Central memory CD8-positive, alpha-beta T cell (primary cell): ENCODE measurements around the gene GAN.

Experiments used
- ATAC-seq: fragments of 150-1000 bp; cut with Tn5 transposase; replicated peaks from 2 replicates; pipeline ENCODE4 v1.10.0; 2022; ENCODE audit warnings: mild to moderate bottlenecking, moderate FRiP score, moderate number of reproducible peaks; ENCODE audit not compliant: poor library complexity, severe bottlenecking; ENCODE audit errors: extremely low read depth
- DNase-seq, 2 donors: peaks; one replicate each; pipeline ENCODE4 v3.0.0; 2021; ENCODE audit warnings: low spot score in 2 of 2
- H3K27ac Mint-ChIP-seq: one replicate; pipeline ENCODE4 v1.8.0; 2022; ENCODE audit warnings: low read depth, mild to moderate bottlenecking, moderate library complexity, mixed read lengths
- H3K27me3 Mint-ChIP-seq: one replicate; pipeline ENCODE4 v1.8.0; 2022; ENCODE audit warnings: mixed read lengths
- H3K36me3 Mint-ChIP-seq: one replicate; pipeline ENCODE4 v1.8.0; 2022; ENCODE audit warnings: mild to moderate bottlenecking, moderate library complexity, mixed read lengths; ENCODE audit not compliant: insufficient read depth
- H3K4me1 Mint-ChIP-seq: one replicate; pipeline ENCODE4 v1.8.0; 2022; ENCODE audit warnings: mixed read lengths
- H3K4me3 Mint-ChIP-seq: one replicate; pipeline ENCODE4 v1.8.0; 2022; ENCODE audit warnings: mild to moderate bottlenecking, moderate library complexity, mixed read lengths
- H3K9me3 Mint-ChIP-seq: one replicate; pipeline ENCODE4 v1.8.0; 2022; ENCODE audit warnings: mixed read lengths

The GAN gene

DNA sequence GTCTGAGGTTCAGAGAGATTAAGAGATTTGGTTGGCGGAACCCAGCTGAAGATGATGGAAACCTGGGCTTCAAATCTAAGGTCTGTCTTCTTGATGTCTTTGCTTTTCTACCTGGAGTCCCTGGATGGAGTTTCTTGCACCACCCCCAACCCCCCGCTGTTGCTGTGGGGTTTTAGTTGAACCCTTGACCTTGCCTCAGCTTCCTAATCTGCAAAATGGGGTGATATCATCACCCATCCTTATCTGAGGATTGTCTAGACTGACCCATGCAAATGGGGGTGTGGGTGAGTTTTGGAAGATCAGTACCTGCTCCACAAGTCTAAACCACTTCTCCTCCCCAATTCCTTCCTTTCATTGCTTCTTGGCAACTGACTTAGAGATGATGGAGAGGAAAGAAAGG is 120.8 kb downstream of the GAN start:
- DNase-seq (no peak), ATAC-seq (no peak)
- Mint-ChIP-seq H3K27me3 (no peaks in the 10 kb centered on the region), H3K4me3 (no peak overlapping the region), H3K27ac (no peak overlapping the region), H3K4me1 (peaks cover 15% of the 10 kb centered on the region), H3K36me3 (peaks cover 1% of the 10 kb centered on the region), H3K9me3 (no peaks in the 10 kb centered on the region)

DNA sequence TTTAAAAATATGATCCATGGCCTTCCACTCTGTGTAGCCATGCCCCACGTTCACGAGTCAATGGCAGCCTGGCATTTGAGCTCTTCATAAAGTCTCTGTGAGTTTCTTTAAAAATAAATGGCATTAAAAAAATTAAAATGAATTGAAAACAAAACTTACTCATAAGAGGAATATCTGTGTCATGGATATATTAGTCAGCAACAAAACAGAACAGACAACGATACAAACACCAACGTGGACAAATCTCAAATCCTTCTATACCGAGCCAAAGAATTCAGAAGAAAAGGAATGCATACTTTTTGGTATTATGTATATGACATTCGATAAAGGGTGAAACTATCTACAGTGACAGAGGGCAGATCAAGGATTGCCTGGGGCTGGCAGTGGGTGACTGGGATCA is 121.6 kb downstream of the GAN start:
- peaks cover 15% of the 10 kb centered on the region for H3K4me1 Mint-ChIP-seq
- no peaks in the 10 kb centered on the region for H3K9me3 Mint-ChIP-seq
- ATAC-seq (no peak), DNase-seq (no peak)
- no peak overlapping the region for H3K27ac Mint-ChIP-seq
- H3K4me3 Mint-ChIP-seq = no peak overlapping the region
- peaks cover 1% of the 10 kb centered on the region for H3K36me3 Mint-ChIP-seq
- no peaks in the 10 kb centered on the region for H3K27me3 Mint-ChIP-seq

DNA sequence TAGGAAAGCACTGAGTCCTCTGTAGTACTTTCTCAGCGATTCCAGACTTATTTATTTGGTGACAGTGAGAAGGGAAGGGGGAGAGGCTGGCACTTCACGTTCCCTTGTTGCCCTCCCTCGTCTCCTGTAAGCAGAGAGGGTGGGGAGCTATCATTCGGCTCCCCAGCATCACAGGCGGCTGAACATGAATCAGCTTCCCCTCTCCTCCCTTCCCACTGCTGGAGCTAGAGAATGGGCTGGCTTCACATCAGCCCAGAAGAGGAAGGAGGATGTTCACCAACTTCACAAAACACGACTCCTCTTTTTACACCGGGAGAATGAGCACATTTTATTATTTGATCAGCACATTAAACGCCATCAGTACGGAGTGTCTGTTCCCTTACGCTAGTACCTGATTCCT is 123.1 kb downstream of the GAN start:
- ATAC-seq (no peak), DNase-seq (no peak)
- Mint-ChIP-seq H3K36me3 (peaks cover 5% of the 10 kb centered on the region), H3K27ac (peak overlapping the region; percentile 77), H3K9me3 (no peaks in the 10 kb centered on the region), H3K4me3 (no peak overlapping the region), H3K4me1 (peaks cover 22% of the 10 kb centered on the region), H3K27me3 (no peaks in the 10 kb centered on the region)
